LNCAP (cell line): Measurements from ENCODE around the gene CHD1.

ENCODE experiments used
- CTCF ChIP-seq: fragments of 450-650 bp; IDR thresholded peaks from 2 replicates; pipeline ENCODE4 v1.5.1; 2017; ENCODE audit warnings: mild to moderate bottlenecking

The CHD1 gene

GRCh38 chr5:98825582-98826375 lies 103.0 kb downstream of the CHD1 start:
- TF ChIP-seq CTCF: no peak

DNA sequence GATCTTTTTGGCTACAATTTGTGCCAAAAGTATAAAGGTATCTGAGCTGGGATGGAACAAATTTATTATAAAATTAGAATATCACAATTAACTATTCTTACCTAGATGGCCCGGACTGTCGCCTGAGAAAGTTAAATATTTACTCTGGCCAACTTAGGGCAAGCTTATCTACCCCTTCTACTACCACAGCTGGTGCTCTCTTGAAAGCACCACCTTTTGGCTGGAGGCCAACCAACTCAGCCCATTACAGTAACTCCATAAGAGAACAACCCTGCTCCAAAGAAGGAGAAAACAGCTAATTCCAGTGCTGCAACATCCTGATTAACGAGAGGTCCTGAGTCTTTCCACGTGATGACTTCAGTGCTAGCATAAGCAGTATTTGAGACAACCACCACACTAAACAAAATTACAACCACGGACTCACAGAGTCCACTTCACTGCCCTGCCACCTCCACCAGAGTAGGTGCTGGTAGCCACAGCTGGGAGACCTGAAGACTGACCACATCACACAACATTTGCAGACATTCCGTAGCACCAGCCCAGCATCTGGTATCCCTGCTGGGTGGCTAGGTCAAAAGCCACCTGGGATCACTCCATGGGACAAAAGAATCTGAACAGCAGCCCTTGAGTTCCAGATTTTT lies 112.1 kb downstream of the CHD1 start:
- no peak for TF ChIP-seq CTCF

DNA sequence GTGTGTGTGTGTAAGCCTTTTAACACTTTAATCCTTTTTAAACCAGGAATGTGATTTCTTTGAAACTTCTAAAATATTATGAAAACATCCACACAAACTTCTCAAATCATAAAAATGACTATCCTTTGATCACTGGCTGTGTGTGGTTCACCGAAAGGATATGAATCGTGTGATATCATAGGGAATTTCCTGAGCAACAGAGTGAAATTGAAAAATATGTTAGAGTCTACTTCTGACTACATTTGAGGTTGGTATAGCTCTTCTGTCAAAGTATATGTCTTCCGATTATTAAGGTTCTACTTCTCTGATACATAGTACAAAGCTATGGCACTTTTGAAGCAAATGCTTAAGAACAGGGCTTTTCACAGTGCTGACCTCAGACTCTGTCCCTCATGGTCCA lies 115.1 kb downstream of the CHD1 start:
- no peak for TF ChIP-seq CTCF

DNA sequence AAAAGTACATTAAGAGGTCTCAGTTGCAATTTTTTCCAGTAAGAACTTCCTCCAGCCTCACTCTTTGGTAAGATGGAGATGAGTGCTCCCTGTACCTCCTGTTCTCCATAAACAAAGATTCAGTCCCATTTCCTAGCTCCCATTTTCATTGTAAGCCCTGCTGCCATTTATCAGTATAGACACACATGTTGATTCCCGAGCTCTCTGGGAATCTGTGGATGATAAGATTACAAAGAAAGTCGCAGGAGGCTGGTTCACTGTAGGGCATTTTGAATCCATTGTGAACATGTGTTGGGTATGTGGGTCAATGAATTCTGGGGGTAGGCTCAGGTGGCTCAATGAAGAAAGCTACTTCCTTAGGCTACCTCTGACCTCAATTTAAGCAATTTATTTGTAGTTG lies 118.6 kb downstream of the CHD1 start:
- no peak for TF ChIP-seq CTCF

- TF ChIP-seq CTCF: no peak
Observed at GRCh38 chr5:98807806-98808205, 121.0 kb downstream of the CHD1 start.

DNA sequence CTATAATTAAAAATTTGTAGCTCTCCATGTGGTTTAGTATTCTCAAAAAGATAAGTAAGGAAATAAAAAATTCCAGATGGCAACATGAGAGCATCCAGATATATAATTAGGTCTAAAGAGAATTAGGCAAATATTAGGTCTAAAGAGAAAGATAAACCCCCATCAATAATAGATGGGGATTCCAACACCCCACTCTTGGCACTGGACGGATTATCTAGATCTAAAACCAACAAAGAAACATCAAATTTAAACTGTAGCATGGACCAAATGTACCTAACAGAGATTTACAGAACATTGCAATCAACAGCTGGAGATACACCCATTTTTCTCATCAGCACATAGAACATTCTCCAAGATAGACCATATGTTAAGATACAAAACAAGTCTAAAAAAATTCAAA lies 123.7 kb downstream of the CHD1 start:
- no peak for TF ChIP-seq CTCF

- TF ChIP-seq CTCF: no peak
Observed at GRCh38 chr5:98804066-98804465, 124.7 kb downstream of the CHD1 start.
